A673 (cell line): Measurements from ENCODE around the gene COL19A1.

Experiments used
- CTCF ChIP-seq: fragments of 300-800, 200-600 bp; sonication (generic); conservative IDR thresholded peaks from 2 replicates; pipeline ENCODE4 v1.5.1; 2017; ENCODE audit warnings: low read depth, mild to moderate bottlenecking, antibody characterized with exemption, low read length, moderate library complexity, mixed read lengths
- EZH2 ChIP-seq: fragments of 200-600 bp; sonication (generic); IDR thresholded peaks from 2 replicates; pipeline ENCODE4 v1.6.1; 2017; ENCODE audit warnings: borderline replicate concordance, low read depth, mild to moderate bottlenecking, mixed read lengths, antibody characterized with exemption, low read length; ENCODE audit not compliant: poor library complexity, severe bottlenecking

- TF ChIP-seq CTCF = no peak
- no peak for TF ChIP-seq EZH2
These were observed 49.0 kb upstream of the COL19A1 start for GRCh38 chr6:69817358-69817757.
